Measurements from ENCODE around the gene BIN1.
"Not testable (repeated sequence)": the region's sequence is repeated elsewhere in the genome, so short reads cannot be mapped to it uniquely, and the experiment has no call there.

BIN1 gene

DNA sequence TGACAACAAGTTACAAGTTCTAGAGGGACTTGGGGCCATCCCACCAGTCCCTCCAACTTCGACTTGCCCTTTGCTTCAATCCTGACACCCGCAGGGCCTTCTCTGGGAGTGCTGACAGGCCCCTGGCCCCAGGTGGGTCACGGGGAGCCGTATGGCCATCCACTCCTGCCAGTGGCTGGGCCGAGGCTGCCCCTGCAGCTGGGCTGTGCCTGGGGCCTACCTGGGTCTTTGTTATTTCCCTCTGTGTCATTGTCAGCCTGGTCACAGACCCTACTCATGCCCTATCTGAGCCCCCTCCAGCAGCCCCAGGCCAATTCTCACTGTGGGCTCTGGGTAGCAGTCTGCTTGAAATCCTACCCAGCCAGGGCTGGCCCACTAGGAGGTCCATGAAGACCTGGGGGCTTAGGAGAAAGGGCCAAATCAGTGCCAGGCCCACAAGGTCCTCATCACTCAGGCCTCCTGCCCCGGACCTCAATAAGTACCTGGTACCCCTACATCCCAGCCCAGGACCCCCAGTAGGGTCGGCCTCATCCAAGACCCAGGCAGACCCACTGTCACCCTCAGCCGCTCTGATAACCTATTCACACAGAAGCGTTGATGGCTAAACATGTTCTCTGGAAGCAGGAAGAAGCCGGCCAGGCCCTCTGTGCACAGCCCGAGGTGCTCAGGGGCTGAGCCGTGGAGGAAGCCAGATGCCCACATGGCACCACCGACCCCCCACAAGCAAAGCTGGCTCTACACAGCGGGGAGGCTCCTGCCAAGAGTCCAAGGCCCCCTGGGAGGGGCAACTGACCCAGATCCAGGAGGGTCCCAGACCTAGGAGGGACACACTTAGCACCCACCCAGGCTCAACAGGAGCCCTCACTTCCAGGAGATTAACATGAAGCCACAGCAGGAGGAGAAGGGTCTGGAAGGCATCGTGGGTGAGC, 57.7 kb downstream of the BIN1 start:
- DNase-seq (ENCODE audit: low read depth in 2 of 2), result no peak

DNA sequence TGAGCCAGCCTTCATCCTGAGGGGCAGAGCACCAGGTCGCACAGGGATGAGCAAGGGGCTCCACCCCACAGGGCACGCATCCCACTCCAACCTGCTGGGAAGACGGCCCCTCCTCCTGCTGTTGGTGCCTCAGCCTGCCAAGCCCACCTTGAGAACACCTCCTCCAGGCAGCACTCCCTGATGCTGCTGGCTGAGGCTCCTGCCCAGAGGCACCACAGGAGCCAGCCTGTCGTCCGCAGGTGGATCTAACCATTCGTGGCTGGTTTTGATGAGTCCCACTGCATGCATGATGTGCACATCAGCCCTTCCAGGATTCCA, 58.4 kb downstream of the BIN1 start:
- DNase-seq (ENCODE audit: low read depth in 2 of 2), result no peak

DNA sequence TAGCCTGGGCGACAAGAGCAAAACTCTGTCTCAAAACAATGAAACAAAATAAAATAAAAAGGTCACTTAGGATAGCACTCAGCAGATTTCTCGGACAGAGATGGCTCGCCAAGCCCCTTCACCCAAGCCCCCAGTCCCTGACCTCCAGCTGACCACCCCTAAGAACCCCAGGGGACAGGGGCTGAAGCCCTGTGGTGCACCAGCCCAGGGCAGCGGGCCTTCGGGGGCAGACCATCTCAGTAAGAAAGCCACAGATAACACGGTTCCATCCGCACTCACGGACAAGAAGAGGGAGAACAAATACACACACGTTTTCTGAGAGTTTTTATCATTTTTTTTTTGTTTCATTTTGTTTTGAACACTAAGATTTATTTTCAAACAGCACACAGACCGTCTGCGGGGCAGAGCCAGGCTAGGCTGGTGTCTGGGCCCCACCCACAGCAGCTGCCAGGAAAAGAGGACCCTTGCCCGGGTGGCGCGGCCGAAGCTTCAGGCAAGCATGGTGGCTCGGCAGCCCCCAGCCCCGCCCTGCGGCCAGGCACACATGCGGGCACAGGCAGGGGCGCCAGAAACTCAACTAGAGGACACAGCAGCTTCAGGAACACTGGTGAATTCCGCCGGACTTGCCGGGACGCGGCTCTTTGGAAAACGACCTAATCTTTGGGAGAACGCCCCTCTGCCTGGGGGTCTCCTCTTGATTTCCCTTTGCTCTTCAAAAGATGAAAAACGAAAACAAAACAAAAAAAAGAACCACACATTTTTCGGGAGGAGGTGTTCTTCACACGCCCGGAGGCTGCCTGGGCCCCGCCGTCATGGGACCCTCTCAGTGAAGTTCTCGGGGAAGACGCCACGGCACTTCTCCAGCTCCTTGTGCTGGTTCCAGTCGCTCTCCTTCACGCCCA, 59.0 kb downstream of the BIN1 start:
- no peak for DNase-seq (ENCODE audit: low read depth in 2 of 2)

DNA sequence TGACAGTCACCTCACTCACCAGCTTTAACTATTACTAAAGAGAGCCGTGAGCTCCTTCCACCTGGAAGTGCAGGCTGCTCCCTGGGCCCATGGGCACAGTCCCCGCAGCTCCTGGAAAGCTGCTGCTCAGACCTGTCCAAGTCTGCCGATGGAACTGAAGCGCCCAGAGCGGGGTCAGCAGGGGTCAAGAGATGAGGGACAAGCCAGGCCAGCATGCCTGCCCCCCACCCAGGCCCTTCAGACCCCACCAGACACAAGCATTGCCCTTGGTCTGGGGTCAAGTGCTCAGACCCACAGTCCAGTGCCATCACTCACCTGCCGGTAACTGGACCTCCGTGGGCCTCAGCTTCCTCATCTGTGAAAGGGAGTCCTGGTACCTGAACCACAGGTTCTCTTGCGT, 59.9 kb downstream of the BIN1 start:
- DNase-seq (ENCODE audit: low read depth in 2 of 2), result no peak

DNA sequence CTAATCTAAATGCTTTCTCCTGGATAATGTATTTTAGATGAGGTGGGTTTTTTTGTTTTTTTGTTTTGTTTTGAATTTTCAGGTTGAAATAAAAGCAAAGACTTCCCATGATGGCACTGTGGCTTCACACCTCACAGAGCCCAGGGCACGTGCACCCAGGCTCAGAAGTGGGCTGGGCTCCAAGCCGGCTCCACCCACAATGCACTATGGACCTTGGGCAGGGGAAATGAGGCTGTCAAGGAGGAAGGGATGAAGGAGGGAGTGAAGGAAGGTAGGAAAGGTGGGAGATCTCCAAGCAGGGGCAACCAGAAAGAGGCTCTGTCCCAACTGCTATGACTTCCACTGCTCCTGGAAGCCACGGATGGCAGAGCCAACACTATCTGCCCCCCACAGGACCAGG, 60.4 kb downstream of the BIN1 start:
- no peak for DNase-seq (ENCODE audit: low read depth in 2 of 2)

DNA sequence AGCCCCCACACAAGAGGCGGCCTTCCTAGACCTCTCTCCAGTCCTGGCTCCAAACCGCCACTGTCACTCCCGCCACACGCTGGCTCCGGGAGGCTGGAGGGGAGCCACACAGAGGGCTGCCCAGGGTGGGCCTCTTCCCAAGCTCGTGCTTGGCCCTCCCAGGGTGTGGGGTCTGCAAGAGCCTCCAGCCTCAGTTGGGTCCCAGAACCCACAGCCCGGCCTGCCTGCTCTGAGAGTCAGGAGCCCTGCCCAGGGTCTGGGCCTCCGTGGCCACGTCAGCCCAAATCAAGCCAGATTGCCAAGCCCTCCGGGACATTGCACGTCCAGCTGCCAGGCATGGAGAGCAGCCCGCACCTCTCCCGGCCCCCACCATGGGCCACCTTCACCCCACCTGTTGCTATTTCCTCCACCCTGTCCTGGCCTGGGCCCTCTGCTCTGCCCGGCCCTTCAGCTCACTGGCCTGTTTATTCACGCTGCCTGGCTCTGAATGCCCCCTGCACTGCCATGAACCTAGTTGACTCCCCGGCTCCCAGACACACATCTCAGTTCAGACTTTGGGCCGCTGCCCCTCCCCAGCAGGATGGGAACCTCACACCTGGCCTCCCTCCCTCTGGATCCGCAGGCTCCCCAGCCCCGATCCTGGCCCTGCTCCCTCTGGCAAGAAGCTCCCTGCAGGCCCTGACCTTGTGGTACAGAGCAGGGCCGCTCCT, 61.0 kb downstream of the BIN1 start:
- no peak for DNase-seq (ENCODE audit: low read depth in 2 of 2)

DNA sequence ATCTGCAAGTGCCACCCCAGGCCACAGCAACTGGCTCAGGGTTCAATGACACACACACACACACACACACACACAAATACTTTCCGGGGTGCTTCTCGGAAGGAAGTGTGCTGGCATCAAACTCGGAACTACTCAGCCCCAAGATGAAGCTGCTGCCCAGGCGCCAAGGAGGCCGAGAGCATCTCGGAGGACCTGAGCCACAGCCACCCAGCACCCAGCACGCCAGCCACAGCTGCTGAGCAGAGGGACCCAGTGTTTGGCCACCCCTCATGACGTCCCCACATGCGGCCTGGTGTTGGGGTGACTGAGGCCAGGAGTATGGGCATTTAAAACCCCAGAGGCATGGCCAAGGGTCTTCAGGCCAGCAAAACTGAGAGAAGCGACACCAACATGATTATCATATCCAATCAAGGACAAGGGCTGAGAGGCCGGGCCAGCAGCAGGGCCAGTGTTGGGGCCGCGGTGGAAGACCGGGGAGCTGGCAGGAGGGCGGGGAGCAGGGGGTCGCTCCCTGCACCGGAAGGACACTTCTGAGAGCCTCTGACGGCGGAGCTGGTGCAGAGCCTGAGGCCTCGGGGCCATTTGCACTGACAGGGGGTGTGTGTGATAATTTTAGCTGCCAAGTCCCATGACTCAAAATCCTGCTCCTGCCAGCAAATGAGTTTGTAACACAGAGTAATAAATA, 61.8 kb downstream of the BIN1 start:
- DNase-seq (ENCODE audit: low read depth in 2 of 2), result no peak

DNA sequence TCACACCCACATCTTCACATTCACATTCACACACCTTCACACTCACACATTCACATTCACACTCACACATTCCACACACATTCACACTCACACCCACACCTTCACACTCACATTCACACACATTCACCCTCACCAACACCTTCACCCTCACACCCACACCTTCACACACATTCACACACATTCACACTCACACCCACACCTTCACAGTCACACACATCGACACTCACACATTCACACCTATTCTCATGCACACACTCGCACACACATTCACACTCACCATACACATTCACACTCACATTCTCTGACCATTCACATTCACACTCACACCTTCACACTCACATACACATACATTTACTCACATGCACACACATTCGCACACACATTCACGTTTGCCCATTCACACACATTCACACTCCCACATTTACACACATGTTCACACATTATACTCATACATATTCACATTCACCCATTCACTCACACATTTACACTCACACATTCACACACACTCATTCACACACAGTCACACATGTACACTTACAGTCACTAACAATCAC, 62.7 kb downstream of the BIN1 start:
- no peak for DNase-seq (ENCODE audit: low read depth in 2 of 2)

DNA sequence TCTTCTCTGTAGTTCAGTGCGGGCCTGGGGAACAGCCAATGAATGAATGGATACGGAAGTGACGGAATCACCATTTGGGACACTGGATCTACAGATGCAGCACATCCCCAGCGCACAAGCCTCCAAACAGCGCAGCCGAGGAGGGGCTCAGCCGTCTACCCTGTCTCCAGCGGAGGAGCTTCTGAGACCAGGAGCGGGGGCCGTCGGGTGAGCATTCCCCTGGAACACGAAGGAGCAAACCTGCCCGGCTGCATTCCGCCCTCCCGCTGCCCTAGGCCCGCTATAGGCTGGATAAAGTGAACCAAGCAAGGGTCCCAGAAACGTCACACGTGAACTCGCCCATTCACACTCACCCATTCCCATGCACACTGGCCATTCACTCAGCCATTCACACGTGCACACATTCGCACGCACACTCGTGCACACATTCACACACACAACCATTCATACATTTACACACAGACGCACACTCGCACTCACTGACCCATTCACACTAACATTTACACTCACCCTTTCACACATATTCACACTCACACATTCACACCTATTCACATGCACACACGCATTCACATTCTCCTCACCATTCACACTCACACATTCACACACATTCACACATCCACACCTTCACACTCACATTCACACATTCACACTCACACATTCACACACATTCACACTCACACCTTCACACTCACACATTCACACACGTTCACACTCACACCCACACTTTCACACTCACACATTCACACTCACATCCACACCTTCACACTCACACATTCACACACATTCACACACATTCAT, 63.4 kb downstream of the BIN1 start:
- DNase-seq (ENCODE audit: low read depth in 2 of 2), result no peak

DNA sequence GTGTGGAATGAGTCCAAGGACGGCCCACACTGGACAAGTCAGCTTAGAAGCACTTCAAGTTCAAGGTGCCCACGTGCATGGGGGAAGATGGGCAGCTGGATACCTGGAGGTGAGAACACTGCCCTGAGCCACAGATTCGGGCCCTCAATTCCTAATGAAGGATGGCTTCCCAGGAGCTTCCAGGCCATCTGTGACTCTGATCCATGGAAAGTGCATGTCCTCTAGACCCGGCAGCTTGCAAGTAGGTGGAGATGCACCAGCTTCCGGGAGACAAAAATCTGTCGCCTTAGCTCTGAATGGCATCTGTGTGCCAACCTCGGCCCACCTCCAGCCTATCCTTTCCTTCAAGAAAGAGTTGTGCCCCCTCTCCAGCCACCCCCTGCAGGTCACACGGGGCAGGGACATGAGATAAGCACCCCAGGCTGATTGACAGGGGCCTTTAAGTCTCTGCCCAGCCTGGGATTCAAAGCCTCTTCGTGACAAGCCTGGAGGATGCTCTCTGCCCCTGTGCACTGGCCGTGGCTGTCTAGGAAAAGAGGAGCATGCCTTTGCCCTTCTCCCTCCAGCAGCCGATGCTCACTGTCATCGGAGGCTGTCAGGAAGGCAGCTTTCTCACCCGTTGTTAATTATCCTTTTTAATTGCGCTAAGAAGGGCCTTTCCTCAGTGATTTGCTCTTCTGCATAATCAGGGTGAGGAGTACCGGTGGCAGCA, 65.5 kb downstream of the BIN1 start:
- DNase-seq (ENCODE audit: low read depth in 2 of 2), result no peak

DNA sequence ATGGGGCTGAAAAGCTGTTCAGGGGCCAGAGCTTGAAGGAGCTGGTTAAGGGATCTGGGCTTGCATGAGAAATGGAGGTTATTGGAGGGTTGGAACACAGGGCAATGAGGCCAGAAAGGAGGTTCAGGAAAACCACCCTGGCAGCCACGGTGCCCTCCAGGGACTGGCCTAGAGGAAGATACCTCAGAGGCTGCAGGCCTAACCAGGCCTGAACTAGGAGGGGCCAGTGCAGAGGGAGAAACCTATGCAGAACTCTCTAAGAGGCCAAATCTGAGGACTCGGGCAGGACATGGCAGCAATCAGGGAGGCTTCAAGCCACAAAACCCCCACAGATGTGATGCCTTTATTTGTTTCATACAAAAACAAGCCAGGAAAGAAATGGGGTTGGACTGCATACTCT, 66.8 kb downstream of the BIN1 start:
- DNase-seq (ENCODE audit: low read depth in 2 of 2), result no peak

DNA sequence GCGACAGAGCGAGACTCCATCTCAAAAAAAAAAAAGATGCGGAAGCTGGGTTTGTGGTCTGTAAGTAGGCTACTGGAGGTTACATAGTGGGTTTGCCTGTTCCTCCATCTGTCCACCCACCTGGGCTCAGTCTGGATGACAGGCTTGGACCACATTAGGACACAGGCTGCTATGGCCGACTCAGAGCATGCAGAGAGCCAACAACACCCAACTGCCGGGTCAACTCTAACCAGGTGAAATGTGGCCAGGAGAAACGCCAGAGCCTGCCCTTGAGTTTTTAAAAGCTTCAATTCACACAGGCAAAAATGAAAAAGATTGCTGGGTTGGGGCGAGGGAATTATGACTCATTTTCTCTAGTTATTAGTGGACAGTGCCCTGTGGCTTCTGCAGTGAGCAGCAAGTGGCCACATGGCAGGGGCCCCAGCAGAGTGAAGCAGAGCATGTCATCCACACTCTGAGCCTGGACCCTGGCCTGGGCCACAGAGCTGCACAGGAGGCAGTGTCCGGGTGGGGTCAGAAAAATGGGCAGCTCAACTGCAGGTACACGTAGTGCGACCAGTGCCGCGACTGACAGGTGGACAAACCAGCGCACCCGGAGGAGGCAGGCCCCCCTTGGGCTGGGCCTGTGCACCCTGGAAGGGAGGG, 67.4 kb downstream of the BIN1 start:
- no peak for DNase-seq (ENCODE audit: low read depth in 2 of 2)

DNA sequence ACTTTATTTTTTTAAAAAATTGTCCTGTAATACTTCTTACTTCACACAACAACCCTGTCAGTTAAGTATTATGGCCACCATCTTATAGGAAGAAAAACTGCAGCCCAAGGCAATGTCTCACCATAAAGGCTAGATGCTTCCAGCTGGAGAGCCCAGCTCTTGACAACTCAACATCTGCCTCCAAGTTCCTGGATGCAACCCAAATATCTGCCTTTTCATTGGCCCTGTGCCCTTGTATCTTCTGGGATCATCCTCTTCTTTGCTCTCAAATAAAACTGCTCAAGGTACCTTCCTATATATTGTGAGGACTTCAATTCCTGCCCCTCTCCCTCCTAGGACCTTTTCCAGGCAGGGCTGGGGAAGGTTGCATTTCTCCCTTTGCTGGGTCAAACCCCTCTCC, 69.5 kb downstream of the BIN1 start:
- DNase-seq (ENCODE audit: low read depth in 2 of 2), result no peak

DNA sequence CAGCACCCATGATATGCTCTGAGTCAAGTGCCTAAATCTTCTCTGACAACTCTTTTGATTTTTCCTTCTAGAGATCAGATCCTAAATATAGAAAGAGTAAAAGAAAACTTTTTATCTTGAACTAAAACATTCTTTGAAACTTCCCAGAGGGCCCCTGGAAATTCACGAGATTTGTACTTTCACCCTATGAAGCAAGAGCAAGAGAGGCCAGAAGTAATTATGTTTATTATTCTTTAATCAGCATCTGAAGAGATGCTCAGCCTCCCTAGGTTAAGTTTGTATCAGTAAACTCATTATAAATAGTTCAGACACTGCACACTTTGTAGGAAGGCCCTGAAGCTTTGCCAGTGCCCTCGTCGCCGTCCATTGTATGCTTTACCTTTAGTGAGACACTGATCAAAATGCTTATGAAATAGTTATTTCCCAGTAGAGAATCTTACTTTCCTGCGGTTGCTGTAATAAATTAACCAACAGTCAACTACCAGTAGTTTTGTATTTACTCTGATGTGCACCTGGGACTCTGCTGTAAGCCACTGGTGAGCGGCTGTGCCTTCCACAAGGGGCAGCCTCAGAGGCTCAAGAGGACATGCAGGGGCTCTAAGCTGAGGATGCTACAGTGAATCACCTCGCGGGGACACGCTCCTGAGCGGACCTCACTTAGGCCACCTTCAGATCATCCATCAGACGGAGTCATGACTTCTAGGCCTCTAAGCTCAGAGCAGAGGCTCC, 71.9 kb downstream of the BIN1 start:
- DNase-seq (ENCODE audit: low read depth in 2 of 2), result no peak

DNA sequence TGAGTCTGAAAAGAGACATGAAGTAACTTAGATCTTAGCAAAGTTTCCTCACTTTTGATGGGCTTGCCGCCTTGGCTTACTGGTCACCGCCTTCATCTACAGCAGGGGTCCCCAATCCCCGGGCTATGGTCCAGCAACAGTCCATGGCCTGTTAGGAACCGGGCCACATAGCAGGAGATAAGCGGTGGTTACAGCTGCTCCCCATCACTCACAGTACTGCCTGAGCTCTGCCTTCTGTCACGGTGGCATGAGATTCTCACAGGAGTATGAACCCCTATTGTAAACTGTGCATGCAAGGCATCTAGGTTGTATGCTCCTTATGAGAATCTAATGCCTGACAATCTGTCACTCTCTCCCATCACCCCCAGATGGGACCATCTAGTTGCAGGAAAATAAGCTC, 72.9 kb downstream of the BIN1 start:
- no peak for DNase-seq (ENCODE audit: low read depth in 2 of 2)

DNA sequence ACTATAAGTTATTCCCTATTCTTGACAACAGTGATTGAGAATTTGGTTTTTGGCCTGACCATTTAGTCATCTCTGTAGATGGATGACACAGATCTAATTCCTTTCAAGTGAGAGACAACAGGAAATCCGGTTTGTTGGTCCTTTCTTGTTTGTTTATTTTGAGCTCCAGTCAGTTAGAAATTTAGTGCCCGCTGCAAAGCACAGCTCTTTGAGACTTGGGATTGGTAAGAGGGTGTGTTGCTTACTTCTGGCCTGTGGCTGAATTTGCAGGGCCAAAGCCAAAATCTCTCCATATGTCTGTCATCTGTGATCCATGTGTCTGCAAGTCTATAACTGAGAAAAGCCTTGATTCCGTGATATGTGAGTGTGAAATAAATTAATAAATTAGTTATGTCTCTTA, 74.3 kb downstream of the BIN1 start:
- DNase-seq (ENCODE audit: low read depth in 2 of 2), result no peak

DNA sequence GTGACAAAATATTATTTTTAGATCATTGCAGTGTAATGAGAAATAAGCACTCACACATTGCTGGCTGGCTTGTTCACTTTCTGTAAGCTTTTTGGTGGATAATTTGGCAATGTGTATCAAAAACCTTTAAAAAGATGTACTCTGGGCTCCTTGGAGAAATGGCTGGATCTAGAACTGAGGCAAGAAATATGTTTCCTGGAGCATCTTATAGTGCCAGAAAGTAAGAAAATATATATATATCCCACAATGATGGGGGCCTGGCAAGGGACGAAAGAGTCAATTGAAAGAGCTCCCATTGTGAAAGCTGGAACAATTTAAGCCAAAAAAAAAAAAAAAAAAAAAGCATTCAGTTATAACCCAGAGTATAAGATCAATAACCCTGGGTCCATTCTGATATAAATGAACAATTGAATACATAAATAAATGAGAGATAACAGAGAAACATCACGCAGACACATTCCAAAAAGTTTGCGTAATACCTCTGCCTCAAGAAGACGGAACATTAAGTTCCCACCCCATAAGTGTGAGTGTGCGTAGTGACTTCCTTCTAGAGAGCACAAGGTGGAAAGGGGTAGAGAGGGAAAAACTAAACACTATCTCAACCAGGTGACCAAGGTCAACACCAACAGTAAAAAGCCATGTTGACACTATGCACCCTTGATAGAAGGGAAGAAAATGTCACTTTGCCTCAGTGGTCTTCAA, 77.5 kb downstream of the BIN1 start:
- DNase-seq (ENCODE audit: low read depth in 2 of 2), result no peak

DNA sequence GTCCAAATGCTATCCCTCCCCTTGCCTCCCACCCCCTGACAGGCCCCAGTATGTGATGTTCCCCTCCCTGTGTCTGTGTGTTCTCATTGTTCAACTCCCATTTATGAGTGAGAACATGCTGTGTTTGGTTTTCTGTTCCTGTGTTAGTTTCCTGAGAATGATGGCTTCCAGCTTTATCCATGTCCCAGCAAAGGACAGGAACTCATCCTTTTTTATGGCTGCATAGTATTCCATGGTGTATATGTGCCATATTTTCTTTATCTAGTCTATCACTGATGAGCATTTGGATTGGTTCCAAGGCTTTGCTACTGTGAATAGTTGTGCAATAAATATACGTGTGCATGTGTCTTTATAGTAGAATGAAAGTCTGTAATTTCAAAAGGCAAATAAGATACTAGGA, 78.2 kb downstream of the BIN1 start:
- DNase-seq (ENCODE audit: low read depth in 2 of 2), result not testable (repeated sequence)

All from stimulated activated CD4-positive, alpha-beta T cell treated with anti-CD3 and anti-CD28 coated beads, Interleukin-4, amount 100 ng/mL, for 48 hours (primary cell).